DOHH2 (cell line): ENCODE data around the gene CDKN1C.

ENCODE experiments used
- EZH2phosphoT487 ChIP-seq: fragments of 200-600 bp; sonication (generic); IDR thresholded peaks from 2 replicates; pipeline ENCODE4 v1.6.1; 2017; ENCODE audit warnings: borderline replicate concordance, mild to moderate bottlenecking, antibody characterized with exemption, low read length, moderate library complexity, mixed read lengths
- TF ChIP-seq, protein P1 (sequence below): fragments of 200-600 bp; sonication (generic); IDR thresholded peaks from one replicate; pipeline ENCODE4 v1.5.1; 2014; ENCODE audit warnings: antibody characterized with exemption, mild to moderate bottlenecking, low read depth, low read length; ENCODE audit not compliant: poor library complexity, severe bottlenecking

GRCh38 chr11:2934611-2935239 is 49.1 kb upstream of the CDKN1C start:
- TF ChIP-seq, protein P1, sequence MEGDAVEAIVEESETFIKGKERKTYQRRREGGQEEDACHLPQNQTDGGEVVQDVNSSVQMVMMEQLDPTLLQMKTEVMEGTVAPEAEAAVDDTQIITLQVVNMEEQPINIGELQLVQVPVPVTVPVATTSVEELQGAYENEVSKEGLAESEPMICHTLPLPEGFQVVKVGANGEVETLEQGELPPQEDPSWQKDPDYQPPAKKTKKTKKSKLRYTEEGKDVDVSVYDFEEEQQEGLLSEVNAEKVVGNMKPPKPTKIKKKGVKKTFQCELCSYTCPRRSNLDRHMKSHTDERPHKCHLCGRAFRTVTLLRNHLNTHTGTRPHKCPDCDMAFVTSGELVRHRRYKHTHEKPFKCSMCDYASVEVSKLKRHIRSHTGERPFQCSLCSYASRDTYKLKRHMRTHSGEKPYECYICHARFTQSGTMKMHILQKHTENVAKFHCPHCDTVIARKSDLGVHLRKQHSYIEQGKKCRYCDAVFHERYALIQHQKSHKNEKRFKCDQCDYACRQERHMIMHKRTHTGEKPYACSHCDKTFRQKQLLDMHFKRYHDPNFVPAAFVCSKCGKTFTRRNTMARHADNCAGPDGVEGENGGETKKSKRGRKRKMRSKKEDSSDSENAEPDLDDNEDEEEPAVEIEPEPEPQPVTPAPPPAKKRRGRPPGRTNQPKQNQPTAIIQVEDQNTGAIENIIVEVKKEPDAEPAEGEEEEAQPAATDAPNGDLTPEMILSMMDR: no peak
- TF ChIP-seq EZH2phosphoT487: no peak
